Heart left ventricle (tissue), 16 donors: ENCODE results near the gene DLL1. TPM values are rescaled to one million over a fixed set of nuclear protein-coding genes. Genes with fewer than 3 reads are reported as not detected.

Source experiments
- ATAC-seq, 4 donors: fragments of 200-7000 bp; cut with Tn5 transposase; one replicate each; pipeline ENCODE4 v1.9.1; 2020 to 2022; ENCODE audit warnings: moderate library complexity in 4 of 4, mild to moderate bottlenecking in 3 of 4, moderate number of reproducible peaks in 1 of 4
- DNase-seq, 5 donors: peaks; one replicate each; pipeline ENCODE4 v3.0.0-alpha.2; 2020
- H3K27ac ChIP-seq, 12 donors: fragments of 200-600 bp; sonication (generic) in 4 of 12; one replicate each; pipeline versions ENCODE4 v1.5.0 to v1.8.0; 2016 to 2022; ENCODE audit warnings: mild to moderate bottlenecking in 2 of 12
- H3K27me3 ChIP-seq, 9 donors: fragments of 200-600 bp; sonication (generic) in 2 of 9; one replicate each; pipeline versions ENCODE4 v1.5.1 to v1.8.0; 2016 to 2022; ENCODE audit warnings: mild to moderate bottlenecking in 3 of 9
- H3K36me3 ChIP-seq, 9 donors: fragments of 200-600 bp; sonication (generic) in 2 of 9; one replicate each; pipeline versions ENCODE4 v1.5.0 to v1.8.0; 2018 to 2022; ENCODE audit warnings: mild to moderate bottlenecking in 2 of 9
- H3K4me1 ChIP-seq, 12 donors: fragments of 200-600 bp; sonication (generic) in 4 of 12; one replicate each; pipeline versions ENCODE4 v1.5.0 to v1.8.0; 2016 to 2022; ENCODE audit warnings: mild to moderate bottlenecking in 3 of 12
- H3K4me3 ChIP-seq, 12 donors: fragments of 200-600 bp; sonication (generic) in 4 of 12; one replicate each; pipeline versions ENCODE4 v1.5.0 to v1.8.0; 2017 to 2022; ENCODE audit warnings: mild to moderate bottlenecking in 9 of 12, moderate library complexity in 4 of 12
- H3K9me3 ChIP-seq, 12 donors: fragments of 200-600 bp; sonication (generic) in 4 of 12; one replicate each; pipeline versions ENCODE4 v1.5.0 to v1.8.0; 2016 to 2022; ENCODE audit warnings: mild to moderate bottlenecking in 1 of 12
- CTCF ChIP-seq, 12 donors: fragments of 200-600 bp; sonication (generic) in 4 of 12; IDR thresholded peaks; one replicate each; pipeline versions ENCODE4 v1.5.0 to v1.8.0; 2018 to 2022; ENCODE audit warnings: antibody characterized with exemption in 12 of 12, mild to moderate bottlenecking in 5 of 12
- POLR2A ChIP-seq, 2 donors: fragments of 450-650 bp; IDR thresholded peaks; one replicate each; pipeline ENCODE4 v1.6.1; 2017; ENCODE audit warnings: antibody characterized with exemption in 2 of 2, mild to moderate bottlenecking in 2 of 2, moderate library complexity in 2 of 2
- WGBS, 4 donors: extraction: QIAGEN DNeasy Blood & Tissue Kit in 2 of 4; methylation state at CpG; one replicate each; pipeline versions ENCODE4 v1.1.5 to v1.1.7; 2013 to 2018; 5-methylcytosine and 5-hydroxymethylcytosine counted together
- intact Hi-C, 10 donors: fragments of 100-400 bp; cut with DNase I; formaldehyde crosslinking; loops; one replicate each; pipeline versions ENCODE4 v1.11.1 to v1.14.2; 2022
- polyA plus RNA-seq, 2 donors: library from polyadenylated mRNA; stranded (reverse); fragments of 200-250 nt; gene quantifications; one replicate each; pipeline ENCODE4 v1.2.3, GENCODE V29; 2013
- total RNA-seq, 9 donors: library from RNA; depleted of rRNA in 2 of 9; stranded (reverse); fragments of >200 nt in 2 of 9; fragmentation: NEBNext Ultra II Directional in 3 of 9; extraction: Animal tissue kit (Norgen Biotek cat#: 25700) in 3 of 9; gene quantifications; one replicate each; pipeline versions ENCODE4 v1.1.0 to v1.2.4, GENCODE V29; 2016 to 2023
- donor health status: ischemic (EF 13 %, LVEDD 7.1; RV severe dilation, severe dysfunction).
- donor health status: healthy with polysubstance abuse.
- donor health status: DM: no; HTN: yes; CAD: no.
- donor health status: DM: no; HTN: no; CAD: no.
- donor health status: ischemic (EF 25% LVEDD 6.9; RV normal size, moderate dysfunction).
- donor health status: ischemic (EF 25% LVEDD 5.7; RV mildly dilated, moderate dysfunction).
- donor health status: healthy.
- donor health status: DM: yes; HTN: yes; CAD: no.
- donor health status: ischemic (EF 35%, LVEDD 5.7; RV mildly dilated, moderate dysfunction).
- donor health status: nonischemic (EF 11% LVEDD 7.7; RV severe dilation, severe dysfunction).
- donor health status: DM: yes; HTN: yes; CAD: no.
- donor health status: PGD.
- donor health status: ischemic (EF 29% LVEDD 5.4; RV normal size, mild dysfunction).
- donor health status: nonischemic (EF 23%, LVEDD 6.1; RV moderate dilation, normal function).

The DLL1 gene
- total and polyA plus RNA-seq, 11 donors = 2.6 to 10.7 (median 8.0) TPM

DNA sequence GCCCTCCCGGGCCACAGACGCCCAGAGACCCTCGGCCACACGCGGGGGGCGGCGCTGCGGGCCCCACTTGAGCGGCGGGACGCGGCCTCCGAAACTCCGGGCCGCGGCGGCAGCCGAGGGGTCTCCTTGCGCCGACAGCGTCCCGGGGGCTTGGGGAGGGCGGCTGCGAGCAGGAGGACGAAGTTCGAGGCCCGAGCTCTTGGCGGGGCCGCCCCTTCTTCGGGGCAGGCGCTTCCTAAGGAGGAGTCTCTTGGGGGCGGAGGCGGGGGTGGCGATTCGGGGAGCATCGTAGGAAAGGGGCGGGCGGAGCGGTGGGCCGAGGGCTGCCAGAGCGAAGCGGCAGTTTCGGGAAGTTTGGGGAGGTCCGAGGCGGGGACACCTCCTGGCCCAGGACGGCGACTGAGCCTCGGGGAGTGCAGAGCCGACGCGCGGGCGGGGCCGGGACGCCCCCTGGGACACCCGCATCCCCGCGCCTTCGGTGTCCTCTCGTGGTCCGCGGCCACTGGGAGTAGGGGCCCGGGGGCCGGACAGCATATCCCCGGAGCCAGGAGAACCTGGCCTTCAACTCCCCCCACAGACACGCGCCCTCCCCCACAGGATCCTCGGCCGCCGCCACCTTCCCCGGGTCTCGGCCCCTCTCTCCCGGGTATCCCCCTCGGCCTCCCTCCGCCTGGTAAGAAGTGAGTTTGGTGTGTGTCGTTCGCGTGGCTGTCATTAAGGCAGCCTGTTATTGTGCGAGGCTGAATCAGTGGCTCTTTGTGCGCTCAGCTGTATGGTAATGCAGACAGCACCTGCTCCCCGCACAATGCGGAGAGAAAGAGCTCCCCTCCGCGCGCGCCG is 613 bp upstream of the DLL1 start:
- Histone ChIP-seq H3K4me1 (peaks cover 19 to 80% (median 62%) of the 10 kb centered on the region in 12 donors), H3K36me3 (peaks cover 0 to 6% (median 3%) of the 10 kb centered on the region in 9 donors), H3K9me3 (no peaks in the 10 kb centered on the region), H3K4me3 (peak overlapping the region; percentile 24 to 95 (median 82)), H3K27me3 (peaks cover 8 to 92% (median 25%) of the 10 kb centered on the region in 9 donors), H3K27ac (peak overlapping the region; percentile 30 to 90 (median 78))
- ATAC-seq (peak; percentile 40 to 59 (median 46)), DNase-seq (peak; percentile 79 to 86 (median 83))
- intact Hi-C loops = loop anchor here (2.0 to 10.0 kb wide), 15 partner anchors 124 to 461 kb away; no protein-coding TSS in a partner anchor
- 1 to 2% (median 1%) methylated on average over 37 to 87 of the region's 87 CpGs for WGBS, 4 donors
- TF ChIP-seq CTCF (IDR thresholded peaks at IDR 0.05) (peak in 3 of 12 donors; percentile 17 to 32 (median 28)), POLR2A (IDR thresholded peaks at IDR 0.05) (no peak)

- intact Hi-C loops = loop anchor here (2.0 to 10.0 kb wide), 16 partner anchors 123 to 458 kb away; no protein-coding TSS in a partner anchor
- Histone ChIP-seq H3K27me3 (peaks cover 0 to 80% (median 14%) of the 10 kb centered on the region in 9 donors), H3K9me3 (no peaks in the 10 kb centered on the region), H3K4me3 (peak overlapping the region; percentile 57 to 95 (median 82)), H3K36me3 (peaks cover 0 to 20% (median 9%) of the 10 kb centered on the region in 9 donors), H3K27ac (peak overlapping the region; percentile 60 to 90 (median 82)), H3K4me1 (peaks cover 10 to 78% (median 54%) of the 10 kb centered on the region in 12 donors)
- DNase-seq (peak in 1 of 5 donors; percentile 68), ATAC-seq (peak in 2 of 4 donors; percentile 3 to 4)
- 0 to 2% (median 0%) methylated on average over 13 to 41 of the region's 41 CpGs for WGBS, 4 donors
- TF ChIP-seq POLR2A (IDR thresholded peaks at IDR 0.05) (no peak), CTCF (IDR thresholded peaks at IDR 0.05) (no peak)
These were observed 955 bp downstream of the DLL1 start for GRCh38 chr6:170289951-170290295.

- H3K27me3 ChIP-seq = peaks cover 0 to 74% (median 12%) of the 10 kb centered on the region in 9 donors
- ATAC-seq (no peak), DNase-seq (peak in 1 of 5 donors; percentile 37)
- no peak for TF ChIP-seq POLR2A (IDR thresholded peaks at IDR 0.05)
- TF ChIP-seq CTCF (IDR thresholded peaks at IDR 0.05) = no peak
- peaks cover 0 to 25% (median 15%) of the 10 kb centered on the region in 9 donors for H3K36me3 ChIP-seq
- peak overlapping the region; percentile 60 to 90 (median 82) for H3K27ac ChIP-seq
- intact Hi-C loops = loop anchor here in 5 of 10 donors (2.0 to 10.0 kb wide), 6 partner anchors 135 to 247 kb away; no protein-coding TSS in a partner anchor
- H3K9me3 ChIP-seq = no peaks in the 10 kb centered on the region
- 2 to 5% (median 4%) methylated on average over 49 to 85 of the region's 85 CpGs for WGBS, 4 donors
- peaks cover 8 to 77% (median 53%) of the 10 kb centered on the region in 12 donors for H3K4me1 ChIP-seq
- H3K4me3 ChIP-seq = peak overlapping the region; percentile 57 to 95 (median 82)
These were observed 1.5 kb downstream of the DLL1 start for GRCh38 chr6:170289180-170289931.
